PC-3 (cell line): ENCODE measurements around the gene NPB. TPM values are rescaled to one million over a fixed set of nuclear protein-coding genes. Genes with fewer than 3 reads are reported as not detected.
A peak's percentile ranks its signal among the peaks of the same experiment; 100 is the strongest.

Experiments used
- ATAC-seq: fragments of 200-7000 bp; cut with Tn5 transposase; 2 replicates; pipeline ENCODE4 v1.9.1; 2020; ENCODE audit warnings: mild to moderate bottlenecking, moderate library complexity
- BruUV-seq: library from RNA; stranded (reverse); fragments of 400-500 nt; replicated peaks from 2 replicates; lab custom pipeline; 2021; lab: Mats Ljungman, UMichigan
- CTCF ChIA-PET: fragments of 300-600 bp; sonication (Branson Sonifier 250); formaldehyde crosslinking; loops from one replicate; lab custom pipeline; 2022; ENCODE audit warnings: antibody characterized with exemption; lab: Charles Lee
- POLR2A ChIA-PET: fragments of 300-600 bp; sonication (Branson Sonifier 250); formaldehyde crosslinking; loops from one replicate; lab custom pipeline; 2022; ENCODE audit warnings: antibody characterized with exemption; ENCODE audit not compliant: unreplicated experiment; lab: Charles Lee
- DNase-seq: peaks from one replicate; pipeline ENCODE4 v3.0.0-alpha.2; 2015
- H2AFZ ChIP-seq: fragments of 300-600 bp; sonication (generic); 2 replicates; pipeline ENCODE4 v1.6.0; 2016; ENCODE audit warnings: antibody characterized with exemption, low read length
- H3F3A ChIP-seq: fragments of 300-600 bp; sonication (generic); one replicate; pipeline ENCODE4 v1.6.0; 2017; ENCODE audit warnings: antibody characterized with exemption, low read length, control low read depth, mild to moderate bottlenecking; ENCODE audit not compliant: unreplicated experiment
- H3K27ac ChIP-seq: fragments of 300-600 bp; sonication (generic); 2 replicates; pipeline ENCODE4 v1.5.1; 2016; ENCODE audit warnings: mild to moderate bottlenecking, low read length
- H3K27me3 ChIP-seq: fragments of 300-600 bp; sonication (generic); 2 replicates; pipeline ENCODE4 v1.6.1; 2016; ENCODE audit warnings: low read length, mixed read lengths
- H3K36me3 ChIP-seq: fragments of 300-600 bp; sonication (generic); 2 replicates; pipeline ENCODE4 v1.6.1; 2016; ENCODE audit warnings: low read depth, mixed run types, low read length, mixed read lengths
- H3K4me1 ChIP-seq: fragments of 300-600 bp; sonication (generic); 2 replicates; pipeline ENCODE4 v1.5.1; 2016; ENCODE audit warnings: low read length; ENCODE audit not compliant: insufficient read depth
- H3K4me2 ChIP-seq: fragments of 300-600 bp; sonication (generic); 2 replicates; pipeline ENCODE4 v1.6.0; 2016; ENCODE audit warnings: low read length
- H3K4me3 ChIP-seq: fragments of 300-600 bp; sonication (generic); 2 replicates; pipeline ENCODE4 v1.5.1; 2016; ENCODE audit warnings: mild to moderate bottlenecking, low read length, mixed read lengths
- H3K79me2 ChIP-seq: fragments of 300-600 bp; sonication (generic); 2 replicates; pipeline ENCODE4 v1.6.1; 2017; ENCODE audit warnings: low read length, mixed read lengths
- H3K9ac ChIP-seq: fragments of 300-600 bp; sonication (generic); 2 replicates; pipeline ENCODE4 v1.6.0; 2016; ENCODE audit warnings: mild to moderate bottlenecking, low read length
- H3K9me2 ChIP-seq: fragments of 300-600 bp; sonication (generic); replicated peaks from 2 replicates; pipeline ENCODE4 v1.6.1; 2016; ENCODE audit warnings: mixed run types, low read length, mixed read lengths
- H3K9me3 ChIP-seq: fragments of 300-600 bp; sonication (generic); 2 replicates; pipeline ENCODE4 v1.6.1; 2016; ENCODE audit warnings: low read length, mixed read lengths
- H4K20me1 ChIP-seq: fragments of 300-600 bp; sonication (generic); 2 replicates; pipeline ENCODE4 v1.6.1; 2016; ENCODE audit warnings: low read length, mixed read lengths
- EZH2 ChIP-seq: fragments of 300-600 bp; sonication (generic); IDR thresholded peaks from one replicate; pipeline ENCODE4 v1.6.1; 2017; ENCODE audit warnings: antibody characterized with exemption, mild to moderate bottlenecking, low read length; ENCODE audit not compliant: unreplicated experiment
- EZH2phosphoT487 ChIP-seq: fragments of 300-600 bp; sonication (generic); IDR thresholded peaks from 2 replicates; pipeline ENCODE4 v1.6.1; 2018; ENCODE audit warnings: mild to moderate bottlenecking, antibody characterized with exemption, low read length, borderline replicate concordance
- intact Hi-C: fragments of 100-400 bp; cut with micrococcal nuclease; formaldehyde crosslinking; loops from 2 replicates; pipeline ENCODE4 v1.9.0; 2023
- total RNA-seq: library from RNA; depleted of rRNA; stranded (reverse); fragments of >200 nt; gene quantifications from 2 replicates; pipeline ENCODE4 v1.2.3, GENCODE V29; 2014
- TF ChIP-seq, protein P1 (sequence below): fragments of 300-600 bp; sonication (generic); conservative IDR thresholded peaks from 2 replicates; pipeline ENCODE4 v1.5.1; 2017; ENCODE audit warnings: antibody characterized with exemption, low read depth, mild to moderate bottlenecking, low read length

Gene NPB
- total RNA-seq, 1 experiment from 2014 or later: 0.07 TPM

DNA sequence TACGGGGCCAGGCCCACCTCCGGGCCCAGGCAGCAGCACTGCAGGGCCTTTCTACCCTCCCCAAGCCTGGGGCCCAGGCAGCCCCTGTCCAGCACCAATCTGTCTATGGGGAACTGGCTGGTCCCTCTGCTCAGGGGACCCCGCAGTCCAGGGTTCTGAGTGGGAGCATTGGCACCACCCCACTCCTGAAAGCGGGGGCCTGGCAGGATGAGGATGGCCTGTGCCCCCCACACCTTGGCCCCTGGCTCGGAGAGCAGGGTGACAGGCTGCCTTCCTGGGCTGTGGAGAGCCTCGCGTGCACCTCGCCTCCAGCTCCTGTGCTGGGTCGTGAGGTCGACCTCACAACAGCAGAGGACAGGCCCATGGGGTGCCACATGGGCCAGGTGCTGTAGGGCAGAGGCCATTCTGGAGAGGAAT lies 1.4 kb downstream of the NPB start:
- ATAC-seq (no peak), DNase-seq (no peak)
- Histone ChIP-seq H4K20me1 (no peaks in the 10 kb centered on the region), H3K4me1 (peaks cover 15% of the 10 kb centered on the region), H3K36me3 (peaks cover 6% of the 10 kb centered on the region; the same call in 1 of the 2 replicates), H3K27me3 (no peaks in the 10 kb centered on the region), H3K4me3 (no peak overlapping the region), H3K9me2 (no peaks in the 10 kb centered on the region), H3F3A (peaks cover 7% of the 10 kb centered on the region), H3K4me2 (no peak overlapping the region), H2AFZ (no peak overlapping the region), H3K9me3 (no peaks in the 10 kb centered on the region), H3K27ac (no peak overlapping the region), H3K9ac (no peak overlapping the region), H3K79me2 (peaks cover 12% of the 10 kb centered on the region; the same call in 1 of the 2 replicates)
- TF ChIP-seq EZH2phosphoT487 (no peak), EZH2 (no peak)
- TF ChIP-seq, protein P1, sequence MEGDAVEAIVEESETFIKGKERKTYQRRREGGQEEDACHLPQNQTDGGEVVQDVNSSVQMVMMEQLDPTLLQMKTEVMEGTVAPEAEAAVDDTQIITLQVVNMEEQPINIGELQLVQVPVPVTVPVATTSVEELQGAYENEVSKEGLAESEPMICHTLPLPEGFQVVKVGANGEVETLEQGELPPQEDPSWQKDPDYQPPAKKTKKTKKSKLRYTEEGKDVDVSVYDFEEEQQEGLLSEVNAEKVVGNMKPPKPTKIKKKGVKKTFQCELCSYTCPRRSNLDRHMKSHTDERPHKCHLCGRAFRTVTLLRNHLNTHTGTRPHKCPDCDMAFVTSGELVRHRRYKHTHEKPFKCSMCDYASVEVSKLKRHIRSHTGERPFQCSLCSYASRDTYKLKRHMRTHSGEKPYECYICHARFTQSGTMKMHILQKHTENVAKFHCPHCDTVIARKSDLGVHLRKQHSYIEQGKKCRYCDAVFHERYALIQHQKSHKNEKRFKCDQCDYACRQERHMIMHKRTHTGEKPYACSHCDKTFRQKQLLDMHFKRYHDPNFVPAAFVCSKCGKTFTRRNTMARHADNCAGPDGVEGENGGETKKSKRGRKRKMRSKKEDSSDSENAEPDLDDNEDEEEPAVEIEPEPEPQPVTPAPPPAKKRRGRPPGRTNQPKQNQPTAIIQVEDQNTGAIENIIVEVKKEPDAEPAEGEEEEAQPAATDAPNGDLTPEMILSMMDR: no peak
- ChIA-PET CTCF (no interaction called here), POLR2A (no interaction called here)
- no TSS peak for BruUV-seq
- intact Hi-C loops: no loop called here

DNA sequence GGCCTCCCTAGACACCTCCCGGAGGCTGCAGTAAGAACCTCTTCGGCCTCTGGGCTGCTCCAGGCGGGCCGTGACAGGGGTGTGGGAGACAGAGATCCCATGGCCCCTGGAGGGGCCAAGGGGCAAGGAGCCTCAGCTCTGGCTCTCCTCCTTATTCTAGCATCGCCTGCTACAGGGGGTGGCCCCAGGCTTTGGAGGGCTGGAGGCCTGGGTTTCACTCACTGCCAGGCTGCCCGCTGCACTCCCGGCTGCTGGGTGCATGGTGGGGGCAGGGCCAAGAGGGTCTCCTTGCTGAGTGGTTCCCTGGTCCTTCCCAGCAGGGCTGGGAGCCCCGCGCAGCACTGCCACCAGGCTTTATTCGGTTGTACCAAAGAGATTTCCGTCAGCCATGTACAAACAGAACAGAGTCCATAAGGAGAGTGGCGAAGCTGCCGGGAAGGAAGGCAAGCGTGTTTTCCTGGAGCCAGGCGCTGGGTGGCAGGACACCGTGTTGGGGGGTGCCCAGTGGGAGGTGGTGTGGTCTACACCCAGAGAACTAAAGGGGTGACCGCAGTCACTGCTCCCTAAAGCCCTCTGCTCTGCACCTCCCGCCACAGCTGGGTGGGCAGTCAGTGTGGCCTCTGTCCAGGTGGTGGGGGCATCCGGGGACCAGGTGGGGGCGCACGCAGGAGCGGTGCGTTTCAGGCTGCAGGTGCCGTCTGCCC lies 2.0 kb downstream of the NPB start:
- no peak overlapping the region for H3K27ac ChIP-seq
- H3K4me1 ChIP-seq: peaks cover 10% of the 10 kb centered on the region
- peaks cover 11% of the 10 kb centered on the region; the same call in 1 of the 2 replicates for H3K79me2 ChIP-seq
- H3K9me3 ChIP-seq: no peaks in the 10 kb centered on the region
- H3K4me2 ChIP-seq: no peak overlapping the region
- ChIA-PET POLR2A (no interaction called here), CTCF (no interaction called here)
- H3K36me3 ChIP-seq: peaks cover 6% of the 10 kb centered on the region; the same call in 1 of the 2 replicates
- H3K27me3 ChIP-seq: no peaks in the 10 kb centered on the region
- intact Hi-C loops: no loop called here
- no peak for ATAC-seq
- no peak overlapping the region for H2AFZ ChIP-seq
- H3K4me3 ChIP-seq: no peak overlapping the region
- BruUV-seq: TSS peak; percentile 11
- DNase-seq: no peak
- peaks cover 4% of the 10 kb centered on the region for H3F3A ChIP-seq
- no peak for TF ChIP-seq EZH2
- TF ChIP-seq EZH2phosphoT487: no peak
- TF ChIP-seq, protein P1: no peak
- H4K20me1 ChIP-seq: no peaks in the 10 kb centered on the region
- no peaks in the 10 kb centered on the region for H3K9me2 ChIP-seq
- H3K9ac ChIP-seq: no peak overlapping the region

DNA sequence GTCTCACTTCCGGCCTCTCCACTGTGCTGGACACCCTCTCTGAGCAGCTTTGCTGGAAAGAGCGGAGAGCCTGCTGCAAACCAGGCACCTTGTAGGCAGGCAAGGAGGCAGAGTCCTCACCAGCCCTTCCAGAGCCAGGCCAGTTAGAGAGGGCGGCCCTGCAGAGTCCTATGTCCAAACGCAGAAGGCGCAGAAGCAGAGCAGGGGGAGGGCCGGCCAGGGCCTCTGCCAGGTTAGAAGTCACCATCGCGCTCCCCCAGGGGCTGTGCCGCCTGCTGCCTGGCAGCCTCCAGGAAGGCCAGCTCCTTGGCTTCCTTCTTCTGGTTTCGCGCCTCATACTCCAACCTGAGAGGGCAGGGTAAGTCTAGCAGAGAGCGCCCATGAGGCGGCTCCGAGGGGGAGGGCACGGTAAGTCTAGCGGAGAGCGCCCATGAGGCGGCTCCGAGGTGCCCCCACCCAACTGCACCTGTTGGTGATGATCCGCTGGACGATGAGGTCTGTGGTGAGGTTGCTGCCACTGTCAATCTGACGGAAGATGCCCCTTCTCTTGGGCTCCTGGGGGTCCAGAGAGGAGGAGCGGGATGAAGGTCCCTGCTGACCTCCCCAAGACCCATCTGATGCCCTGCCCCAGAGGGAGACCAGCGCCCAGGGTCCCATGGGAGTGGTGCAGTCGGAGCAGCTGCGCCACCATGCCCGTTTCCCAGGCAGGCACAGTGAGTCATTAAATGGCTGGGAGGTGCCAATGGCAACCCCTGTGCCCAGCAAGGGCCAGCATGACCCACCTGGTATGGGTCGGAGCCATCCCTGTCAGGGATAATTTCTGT lies 2.8 kb downstream of the NPB start:
- Histone ChIP-seq H3F3A (no peaks in the 10 kb centered on the region), H3K36me3 (peaks cover 6% of the 10 kb centered on the region; the same call in 1 of the 2 replicates), H3K79me2 (peaks cover 4% of the 10 kb centered on the region; the same call in 1 of the 2 replicates), H3K27ac (no peak overlapping the region), H2AFZ (no peak overlapping the region), H3K4me2 (no peak overlapping the region), H3K9me2 (no peaks in the 10 kb centered on the region), H3K9me3 (no peaks in the 10 kb centered on the region), H3K4me3 (no peak overlapping the region), H3K9ac (no peak overlapping the region), H4K20me1 (no peaks in the 10 kb centered on the region), H3K4me1 (peaks cover 2% of the 10 kb centered on the region), H3K27me3 (no peaks in the 10 kb centered on the region)
- DNase-seq (no peak), ATAC-seq (no peak)
- intact Hi-C loops: no loop called here
- CTCF ChIA-PET: no interaction called here
- TF ChIP-seq EZH2: no peak
- POLR2A ChIA-PET: no interaction called here
- BruUV-seq: no TSS peak
